ENCODE data around the gene RNF213.

Gene RNF213

DNA sequence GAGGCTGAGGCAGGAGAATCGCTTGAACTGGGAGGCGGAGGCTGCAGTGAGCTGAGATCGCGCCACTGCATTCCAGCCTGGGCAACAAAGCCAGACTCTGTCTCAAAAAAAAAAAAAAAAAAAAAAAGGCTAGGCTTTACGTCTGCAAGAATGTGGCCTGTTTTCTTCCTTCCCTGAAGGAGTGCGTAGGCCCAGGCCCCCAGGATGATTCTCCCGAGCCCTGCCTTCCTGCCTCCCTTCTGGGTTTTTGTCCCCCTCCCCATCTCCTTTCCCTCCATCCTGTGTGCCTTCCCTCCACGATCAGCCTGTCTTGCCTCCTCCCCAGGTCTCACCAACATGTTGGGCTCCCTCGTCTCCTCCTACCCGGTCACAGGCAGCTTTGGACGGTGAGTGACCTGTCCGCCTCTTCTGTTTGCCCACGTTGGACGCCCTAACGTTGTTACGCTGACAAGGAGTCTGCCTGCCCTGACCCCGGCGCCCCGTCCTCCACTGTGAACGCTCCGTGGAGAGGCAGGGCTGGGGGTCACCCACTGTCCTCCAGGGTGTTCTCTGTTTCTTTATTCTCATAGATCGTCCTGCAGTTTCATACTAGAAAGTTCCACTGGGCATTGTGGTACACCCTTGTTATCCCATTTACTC lies 15.7 kb upstream of the RNF213 start:
- DNase-seq (ENCODE audit: low read depth), result no peak
- TF ChIP-seq, protein P1, sequence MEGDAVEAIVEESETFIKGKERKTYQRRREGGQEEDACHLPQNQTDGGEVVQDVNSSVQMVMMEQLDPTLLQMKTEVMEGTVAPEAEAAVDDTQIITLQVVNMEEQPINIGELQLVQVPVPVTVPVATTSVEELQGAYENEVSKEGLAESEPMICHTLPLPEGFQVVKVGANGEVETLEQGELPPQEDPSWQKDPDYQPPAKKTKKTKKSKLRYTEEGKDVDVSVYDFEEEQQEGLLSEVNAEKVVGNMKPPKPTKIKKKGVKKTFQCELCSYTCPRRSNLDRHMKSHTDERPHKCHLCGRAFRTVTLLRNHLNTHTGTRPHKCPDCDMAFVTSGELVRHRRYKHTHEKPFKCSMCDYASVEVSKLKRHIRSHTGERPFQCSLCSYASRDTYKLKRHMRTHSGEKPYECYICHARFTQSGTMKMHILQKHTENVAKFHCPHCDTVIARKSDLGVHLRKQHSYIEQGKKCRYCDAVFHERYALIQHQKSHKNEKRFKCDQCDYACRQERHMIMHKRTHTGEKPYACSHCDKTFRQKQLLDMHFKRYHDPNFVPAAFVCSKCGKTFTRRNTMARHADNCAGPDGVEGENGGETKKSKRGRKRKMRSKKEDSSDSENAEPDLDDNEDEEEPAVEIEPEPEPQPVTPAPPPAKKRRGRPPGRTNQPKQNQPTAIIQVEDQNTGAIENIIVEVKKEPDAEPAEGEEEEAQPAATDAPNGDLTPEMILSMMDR (conservative IDR thresholded peaks at IDR 0.05; ENCODE audit: control insufficient read depth, insufficient read depth, low read depth, low read length), result no peak
- H3K4me3 ChIP-seq (ENCODE audit: control insufficient read depth, low read depth, low read length), result no peak overlapping the region

DNA sequence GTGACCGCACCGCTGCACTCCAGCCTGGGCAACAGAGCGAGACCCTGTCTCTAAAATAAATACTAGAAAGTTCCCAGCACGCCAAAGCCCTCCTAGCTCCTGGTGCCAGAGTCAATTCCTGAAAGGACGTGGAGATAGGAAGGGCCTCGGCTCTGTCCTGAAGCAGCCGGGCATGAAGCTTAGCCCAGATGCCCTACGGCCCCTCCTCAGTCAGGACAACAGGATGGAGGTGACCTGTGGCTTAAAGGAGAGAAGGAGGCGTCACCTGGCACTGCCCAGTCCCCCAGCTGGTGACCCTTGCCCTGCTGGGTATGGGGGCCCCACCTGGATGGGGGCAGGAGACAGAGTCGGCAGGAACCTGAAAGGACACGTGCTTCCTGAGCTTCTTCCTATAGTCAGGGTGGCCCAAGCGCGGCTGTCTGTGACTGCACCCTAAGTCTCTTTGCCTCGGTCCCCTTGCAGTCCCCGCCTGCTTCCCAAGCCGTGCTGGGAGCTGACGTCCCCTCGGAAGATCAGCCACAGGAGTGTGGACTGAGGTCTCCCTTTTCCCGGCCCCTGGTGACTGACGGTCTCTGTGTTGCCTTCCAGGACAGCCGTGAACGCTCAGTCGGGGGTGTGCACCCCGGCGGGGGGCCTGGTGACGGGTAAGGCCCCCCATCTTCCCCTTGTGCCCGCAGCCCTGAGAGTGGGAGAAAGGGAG lies 14.9 kb upstream of the RNF213 start:
- H3K4me3 ChIP-seq (ENCODE audit: control insufficient read depth, low read depth, low read length), result no peak overlapping the region
- no peak for DNase-seq (ENCODE audit: low read depth)
- TF ChIP-seq, protein P1 (conservative IDR thresholded peaks at IDR 0.05; ENCODE audit: control insufficient read depth, insufficient read depth, low read depth, low read length), result no peak

DNA sequence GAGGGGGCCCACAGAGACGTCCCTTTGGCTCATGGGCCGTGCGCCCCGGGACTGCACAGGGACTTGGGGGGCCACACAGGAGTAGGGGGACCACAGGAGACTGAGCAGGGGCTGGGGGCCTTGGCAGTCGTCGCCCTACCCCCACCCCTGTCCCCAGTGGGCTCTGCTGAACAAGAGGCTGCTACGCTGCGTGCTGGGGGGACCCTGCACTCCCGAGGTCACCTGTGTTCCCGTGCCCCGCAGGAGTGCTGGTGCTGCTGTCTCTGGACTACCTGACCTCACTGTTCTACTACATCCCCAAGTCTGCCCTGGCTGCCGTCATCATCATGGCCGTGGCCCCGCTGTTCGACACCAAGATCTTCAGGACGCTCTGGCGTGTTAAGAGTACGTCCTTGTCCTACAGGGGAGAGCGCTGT lies 14.4 kb upstream of the RNF213 start:
- no peak overlapping the region for H3K4me3 ChIP-seq (ENCODE audit: control insufficient read depth, low read depth, low read length)
- TF ChIP-seq, protein P1 (conservative IDR thresholded peaks at IDR 0.05; ENCODE audit: control insufficient read depth, insufficient read depth, low read depth, low read length), result no peak
- DNase-seq (ENCODE audit: low read depth), result no peak

DNA sequence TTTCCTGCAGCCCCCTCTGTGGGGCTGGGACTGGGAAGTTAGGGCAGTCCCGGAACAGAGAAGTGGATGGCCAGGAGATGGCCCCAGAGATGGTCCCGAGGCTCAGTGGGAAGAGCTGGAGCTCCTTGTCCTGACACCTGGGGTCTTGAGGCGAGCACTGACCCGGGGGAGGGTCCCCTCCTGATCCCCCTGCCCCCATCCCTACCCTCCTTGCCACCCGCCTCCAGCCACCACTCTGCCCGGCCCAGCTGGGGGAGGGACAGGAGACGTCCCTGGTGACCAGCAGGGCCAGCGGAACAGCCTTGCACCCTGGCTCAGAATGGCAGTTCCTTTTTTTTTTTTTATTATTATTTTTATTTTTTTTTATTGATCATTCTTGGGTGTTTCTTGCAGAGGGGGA lies 13.9 kb upstream of the RNF213 start:
- TF ChIP-seq, protein P1 (conservative IDR thresholded peaks at IDR 0.05; ENCODE audit: control insufficient read depth, insufficient read depth, low read depth, low read length), result no peak
- DNase-seq (ENCODE audit: low read depth), result no peak
- H3K4me3 ChIP-seq (ENCODE audit: control insufficient read depth, low read depth, low read length), result no peak overlapping the region

DNA sequence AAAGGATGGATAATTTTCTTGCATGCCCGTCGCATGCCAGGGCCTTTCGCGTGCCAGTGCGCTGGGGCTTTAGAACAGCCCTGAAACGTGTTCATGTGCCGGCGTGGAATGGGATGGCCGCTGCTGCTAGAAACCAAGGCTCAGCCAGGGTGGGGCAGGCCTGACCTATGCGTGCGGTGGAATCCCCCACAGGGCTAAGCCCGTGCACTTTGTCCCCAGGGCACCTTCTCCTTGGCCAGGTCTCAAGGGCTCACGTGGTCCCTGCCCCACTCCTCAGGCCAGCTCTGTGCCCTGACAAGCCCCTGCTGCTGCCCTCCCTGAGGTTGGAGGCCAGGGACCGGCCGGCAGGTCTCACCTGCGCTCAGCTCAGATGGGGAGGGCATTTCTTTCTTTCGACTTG lies 13.1 kb upstream of the RNF213 start:
- TF ChIP-seq, protein P1 (conservative IDR thresholded peaks at IDR 0.05; ENCODE audit: control insufficient read depth, insufficient read depth, low read depth, low read length), result no peak
- no peak for DNase-seq (ENCODE audit: low read depth)
- H3K4me3 ChIP-seq (ENCODE audit: control insufficient read depth, low read depth, low read length), result no peak overlapping the region

DNA sequence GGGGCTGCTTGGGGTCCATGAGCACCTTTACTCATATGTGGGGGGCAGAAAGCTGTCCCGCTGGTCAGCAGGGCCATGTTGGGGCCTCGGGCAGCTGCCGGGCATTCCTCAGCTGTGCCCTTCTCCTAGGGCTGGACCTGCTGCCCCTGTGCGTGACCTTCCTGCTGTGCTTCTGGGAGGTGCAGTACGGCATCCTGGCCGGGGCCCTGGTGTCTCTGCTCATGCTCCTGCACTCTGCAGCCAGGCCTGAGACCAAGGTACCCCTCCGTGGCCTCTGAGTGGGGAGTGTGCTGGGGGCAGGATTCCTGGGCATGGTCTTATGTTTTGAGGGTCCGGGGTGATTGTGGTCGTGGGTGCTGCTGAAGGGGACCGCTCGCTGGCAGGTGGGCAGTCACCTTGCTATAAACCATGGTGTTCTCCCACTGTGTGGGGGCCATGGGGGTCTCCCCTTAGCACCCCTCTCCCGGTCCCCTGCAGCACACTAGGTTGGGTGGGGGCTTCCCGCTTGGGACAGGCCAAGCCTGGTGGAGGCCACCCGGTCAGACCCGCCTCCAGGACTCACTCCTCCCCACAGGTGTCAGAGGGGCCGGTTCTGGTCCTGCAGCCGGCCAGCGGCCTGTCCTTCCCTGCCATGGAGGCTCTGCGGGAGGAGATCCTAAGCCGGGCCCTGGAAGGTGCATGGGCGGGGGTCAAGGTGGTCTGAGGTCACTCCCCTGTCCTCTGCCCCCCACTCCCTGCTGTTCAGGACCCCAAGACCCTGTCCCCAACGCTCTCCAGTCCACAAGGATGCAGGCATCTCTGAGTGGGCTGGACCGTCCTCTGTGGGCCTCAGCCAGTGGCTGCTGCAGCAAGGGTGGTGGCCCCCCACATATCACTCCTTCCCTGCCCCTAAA lies 12.4 kb upstream of the RNF213 start:
- no peak for DNase-seq (ENCODE audit: low read depth)
- TF ChIP-seq, protein P1 (conservative IDR thresholded peaks at IDR 0.05; ENCODE audit: control insufficient read depth, insufficient read depth, low read depth, low read length), result no peak
- H3K4me3 ChIP-seq (ENCODE audit: control insufficient read depth, low read depth, low read length), result no peak overlapping the region
